HG03571 (cell line): ENCODE data around the gene COL2A1.

ENCODE experiments used
- ATAC-seq: cut with Tn5 transposase; IDR thresholded peaks from one replicate; pipeline ENCODE4 v1.9.1; 2021; ENCODE audit not compliant: unreplicated experiment

COL2A1 gene

DNA sequence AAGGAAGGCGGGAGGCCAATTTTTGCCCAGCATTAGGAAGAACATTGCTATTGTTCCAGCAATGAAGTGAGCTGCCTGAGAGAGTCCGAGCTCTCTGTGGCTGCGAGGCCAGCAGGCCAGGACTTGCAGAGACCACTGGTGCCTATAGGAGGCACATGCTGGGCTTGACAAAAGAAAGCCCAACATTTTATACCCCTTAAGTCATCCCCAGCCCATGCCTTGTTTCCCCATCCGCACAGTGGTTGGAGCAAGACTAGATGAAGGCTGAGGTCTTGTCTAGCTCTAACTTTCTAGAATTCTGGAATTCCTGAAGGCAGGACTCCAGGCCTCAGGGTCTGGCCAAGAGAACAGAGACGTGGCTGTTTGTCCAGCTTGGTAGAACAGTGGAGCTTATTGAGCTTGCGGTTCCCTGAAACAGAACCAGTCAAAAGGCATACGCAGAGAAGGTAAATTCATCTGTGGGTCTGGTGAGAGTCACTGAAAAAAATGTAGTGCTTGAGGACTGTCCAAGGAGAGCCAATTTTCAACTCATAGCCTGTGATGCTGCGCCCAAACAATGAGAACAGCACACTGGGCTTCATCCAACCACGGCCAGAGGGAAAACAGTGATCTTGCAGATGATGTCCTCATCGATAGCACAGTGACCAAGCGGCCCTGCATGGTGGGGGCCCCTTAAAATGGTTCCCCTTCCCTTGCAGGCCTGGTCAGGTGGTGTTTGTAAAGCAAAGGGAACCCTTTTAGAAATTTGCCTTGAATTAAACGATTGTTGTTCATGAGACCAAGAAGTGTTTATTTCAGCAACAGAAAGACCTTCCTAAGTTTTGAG, 27.1 kb upstream of the COL2A1 start:
- ATAC-seq = no peak

DNA sequence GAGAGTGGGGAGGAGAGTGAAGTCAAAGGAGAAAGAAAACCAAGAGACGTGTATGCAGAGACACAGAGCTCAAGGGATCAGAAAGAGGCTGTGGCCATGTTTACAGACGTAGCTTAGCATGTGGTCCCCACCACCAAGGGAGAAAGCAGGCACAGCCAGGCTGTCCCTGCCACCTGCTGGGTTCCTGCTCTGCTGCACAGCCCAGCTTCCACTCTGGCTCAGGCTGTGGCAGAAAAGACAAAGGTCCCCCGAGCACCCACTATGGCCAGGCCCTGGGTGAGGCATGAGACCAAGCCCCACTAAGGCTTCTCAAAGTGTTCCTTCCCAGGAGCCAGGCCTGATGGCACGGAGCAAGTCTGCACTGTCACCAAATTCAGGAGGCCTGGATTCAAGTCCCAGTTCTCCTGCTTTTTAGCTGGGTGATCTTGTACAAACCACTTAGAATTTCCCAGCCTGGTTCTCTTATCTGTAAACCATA, 25.9 kb upstream of the COL2A1 start:
- no peak for ATAC-seq

GRCh38 chr12:48029491-48030172, 25.4 kb upstream of the COL2A1 start:
- ATAC-seq = no peak

- no peak for ATAC-seq
Observed at GRCh38 chr12:48028541-48029431, 24.5 kb upstream of the COL2A1 start.

DNA sequence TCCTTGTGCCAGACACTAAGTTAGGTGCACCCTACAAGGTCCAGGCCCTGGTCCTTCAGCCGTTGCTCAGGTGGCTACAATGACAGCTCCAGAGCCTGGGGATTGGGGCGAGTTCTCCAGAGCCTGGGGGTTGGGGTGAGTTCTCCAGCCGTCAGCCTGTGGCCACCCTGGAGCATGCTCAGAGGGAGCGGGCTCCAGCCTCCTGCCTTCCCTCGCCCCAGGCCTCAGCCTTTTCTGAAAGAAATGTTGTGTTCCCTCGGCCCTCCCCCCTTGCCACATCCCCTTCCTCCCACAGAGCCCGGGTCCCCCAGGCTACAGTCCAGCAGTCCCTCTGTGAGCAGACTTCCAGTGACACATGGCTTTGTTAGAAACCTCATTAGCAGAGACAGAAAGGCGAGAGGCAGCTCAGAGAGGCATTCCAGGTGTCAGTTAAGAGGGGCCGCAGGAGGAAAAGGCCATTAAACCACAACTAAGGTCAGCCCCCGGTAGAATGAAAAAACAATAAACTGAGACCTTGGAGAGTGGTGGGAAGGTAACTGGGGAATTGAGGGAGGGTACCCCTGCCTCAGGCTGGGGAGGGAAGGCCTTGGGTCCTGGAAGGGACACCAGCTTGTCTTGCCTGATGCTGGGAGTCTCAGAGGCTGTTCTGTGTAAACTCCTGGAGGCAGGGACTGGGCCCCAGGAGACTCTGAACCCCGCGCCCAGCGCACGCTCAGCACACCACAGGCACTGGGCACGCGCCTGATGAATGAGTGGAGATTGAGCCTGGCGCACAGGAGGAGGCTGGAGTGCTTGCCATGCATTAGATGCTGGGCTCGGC, 23.1 kb upstream of the COL2A1 start:
- ATAC-seq = no peak

GRCh38 chr12:48026060-48026827, 22.0 kb upstream of the COL2A1 start:
- ATAC-seq = no peak

- ATAC-seq = no peak
Observed at GRCh38 chr12:48025281-48025680, 21.0 kb upstream of the COL2A1 start.

DNA sequence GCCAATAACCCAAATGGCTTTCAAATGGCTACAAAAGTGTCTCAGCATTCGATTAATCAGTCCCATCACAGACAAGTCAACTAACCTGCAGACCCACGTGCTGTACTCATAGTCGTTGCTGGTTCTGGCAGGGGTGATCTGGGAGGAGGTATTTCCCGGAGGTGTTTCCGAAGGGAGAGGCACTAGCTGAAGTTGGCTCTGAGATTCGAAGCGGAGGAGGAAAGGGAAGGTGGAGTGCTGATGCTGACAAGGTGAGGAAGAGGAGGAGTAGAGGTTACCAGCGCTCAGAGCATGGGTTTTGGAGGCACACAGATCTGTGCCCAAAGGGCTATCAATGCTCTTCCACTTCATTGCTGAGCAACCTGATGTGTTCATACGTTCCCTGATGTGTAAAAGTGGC, 20.5 kb upstream of the COL2A1 start:
- no peak for ATAC-seq

DNA sequence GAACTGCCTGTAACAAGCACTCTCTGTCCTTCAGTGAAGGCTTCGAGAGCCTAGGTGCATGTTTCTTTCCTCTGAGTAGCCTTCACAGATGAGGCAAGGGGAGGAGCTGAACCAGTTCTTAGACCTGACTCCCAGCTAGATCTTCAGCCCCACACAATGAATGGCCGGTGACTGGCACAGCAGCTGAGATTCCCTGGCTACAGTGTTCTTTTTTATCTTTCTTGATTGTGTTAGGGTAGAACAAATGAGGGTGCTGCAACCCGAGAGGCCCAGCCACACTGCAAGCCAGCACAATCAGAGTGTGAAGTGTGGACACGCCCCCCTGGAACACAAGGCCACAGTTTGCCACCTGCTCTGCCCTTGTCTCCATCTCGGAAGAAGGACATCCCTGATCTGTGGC, 19.1 kb upstream of the COL2A1 start:
- no peak for ATAC-seq

- ATAC-seq = no peak
Observed at GRCh38 chr12:48022676-48023385, 18.6 kb upstream of the COL2A1 start.

- no peak for ATAC-seq
Observed at GRCh38 chr12:48022180-48022521, 17.9 kb upstream of the COL2A1 start.

DNA sequence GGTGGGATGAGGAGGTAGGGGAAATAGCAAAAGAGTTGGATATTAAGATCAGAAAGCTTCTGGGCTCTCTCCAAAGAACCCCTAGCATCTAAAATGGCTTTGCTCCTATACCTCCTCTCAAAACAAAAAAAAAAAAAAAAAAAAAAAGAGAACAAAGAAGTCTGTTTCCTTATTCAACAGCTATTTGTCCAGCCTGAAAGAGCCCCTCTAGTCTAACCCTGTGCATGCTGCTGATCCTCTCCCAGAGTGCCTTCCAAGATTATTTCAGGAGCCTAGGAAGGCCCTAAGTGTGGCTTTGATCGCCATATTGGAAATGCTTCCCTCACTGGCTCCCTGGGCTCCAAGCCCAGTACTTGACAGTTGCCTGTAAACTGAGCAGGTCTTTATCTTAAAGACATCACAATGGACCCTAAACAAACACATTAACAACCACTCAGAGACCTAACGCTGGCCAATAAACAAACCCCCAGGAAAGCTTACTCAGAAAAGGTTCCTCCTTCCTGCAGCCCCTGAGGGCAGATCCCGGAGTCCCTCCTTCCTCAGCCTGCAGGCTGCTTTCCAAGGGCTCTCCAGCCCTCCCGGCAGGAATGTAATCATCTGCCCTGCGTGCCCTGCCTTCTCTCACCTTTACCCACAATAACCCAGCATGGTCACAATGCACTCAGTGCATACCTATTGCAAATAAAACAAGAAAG, 17.4 kb upstream of the COL2A1 start:
- no peak for ATAC-seq

- no peak for ATAC-seq
Observed at GRCh38 chr12:48019639-48020265, 15.5 kb upstream of the COL2A1 start.

- no peak for ATAC-seq
Observed at GRCh38 chr12:48018618-48018995, 14.3 kb upstream of the COL2A1 start.

GRCh38 chr12:48017921-48018617, 13.8 kb upstream of the COL2A1 start:
- no peak for ATAC-seq

DNA sequence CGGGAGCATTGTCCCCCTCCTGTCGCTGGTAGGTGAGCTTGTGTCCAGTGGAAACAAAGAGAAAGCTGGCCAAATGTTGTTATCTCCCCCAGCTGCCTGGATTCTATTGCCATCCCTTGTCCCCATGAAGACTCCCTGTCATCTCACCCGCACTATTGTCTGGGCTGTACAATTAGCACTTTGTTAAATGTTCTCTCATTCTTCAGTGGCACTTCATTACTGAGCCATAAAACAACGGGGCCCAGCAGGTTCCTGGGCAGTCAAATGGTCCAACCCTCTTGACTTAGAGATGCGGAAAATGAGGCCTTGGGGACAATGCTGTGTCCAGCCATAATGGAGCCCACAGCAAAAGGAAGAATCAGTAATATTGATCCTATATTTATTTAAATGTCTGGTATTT, 13.2 kb upstream of the COL2A1 start:
- ATAC-seq = no peak

GRCh38 chr12:48016373-48017020, 12.2 kb upstream of the COL2A1 start:
- no peak for ATAC-seq
